ENCODE data around the gene RAB5A. TPM values are rescaled to one million over a fixed set of nuclear protein-coding genes. Genes with fewer than 3 reads are reported as not detected.
"Not testable (repeated sequence)": the region's sequence is repeated elsewhere in the genome, so short reads cannot be mapped to it uniquely, and the experiment has no call there.

Gene RAB5A
- total RNA-seq, 1 experiment from 2014 or later: 19.2 TPM

DNA sequence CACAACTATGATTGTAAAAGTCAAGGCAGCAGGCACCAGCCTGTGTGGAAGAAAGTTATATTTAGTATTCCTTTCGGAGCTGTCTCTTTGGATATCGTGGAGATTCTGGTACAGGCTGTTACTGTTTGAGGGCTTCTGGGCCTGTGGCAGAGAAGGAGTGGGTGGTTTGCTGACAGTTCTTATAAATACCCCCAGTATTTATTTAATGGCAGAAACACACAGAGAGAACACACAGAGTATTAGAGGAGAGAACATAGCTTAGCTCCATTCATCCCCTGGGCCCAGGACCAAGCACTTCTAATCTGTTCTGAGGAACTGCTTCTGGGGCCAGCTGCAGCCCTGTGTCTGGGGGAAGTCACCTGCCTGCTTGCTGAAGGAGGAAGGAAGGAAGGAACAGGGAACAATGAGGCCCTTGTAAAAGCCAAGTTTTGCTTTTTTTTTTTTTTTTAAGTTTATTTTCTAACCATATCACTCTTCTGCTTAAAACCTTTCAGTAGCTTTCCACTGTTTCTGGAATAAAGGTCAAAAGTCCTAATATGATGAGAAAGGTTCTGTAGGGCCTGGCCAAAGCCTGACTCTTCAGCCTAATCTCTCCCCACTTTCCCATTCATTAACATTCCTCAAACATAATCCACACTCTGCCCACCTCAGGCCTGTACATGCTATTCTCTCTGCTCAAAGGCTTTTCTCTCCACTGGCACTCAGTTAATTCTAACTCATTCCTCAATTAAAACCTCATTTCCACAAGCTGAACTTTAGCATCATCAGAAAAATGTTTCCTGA lies 76.9 kb downstream of the RAB5A start:
- DNase-seq (ENCODE audit: low read depth): no peak

DNA sequence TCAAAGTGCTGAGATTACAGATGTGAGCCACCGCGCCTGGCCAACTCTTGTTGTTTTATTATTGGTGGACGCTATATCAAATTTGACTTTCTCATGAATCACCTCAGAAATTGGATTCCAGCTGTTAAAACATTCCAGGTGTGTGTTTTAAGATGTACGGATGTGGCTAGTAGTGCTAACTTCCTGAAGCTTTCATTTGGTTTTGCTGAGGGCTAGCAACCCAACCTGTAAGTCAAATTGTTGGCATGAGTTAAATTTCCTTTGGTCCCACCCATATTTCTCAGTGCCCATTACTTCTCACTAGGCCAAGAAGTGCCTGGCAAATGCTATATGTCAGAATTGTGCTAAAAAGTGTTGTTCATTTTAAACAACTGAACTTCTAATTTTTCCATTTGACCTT lies 80.2 kb downstream of the RAB5A start:
- no peak for DNase-seq (ENCODE audit: low read depth)

DNA sequence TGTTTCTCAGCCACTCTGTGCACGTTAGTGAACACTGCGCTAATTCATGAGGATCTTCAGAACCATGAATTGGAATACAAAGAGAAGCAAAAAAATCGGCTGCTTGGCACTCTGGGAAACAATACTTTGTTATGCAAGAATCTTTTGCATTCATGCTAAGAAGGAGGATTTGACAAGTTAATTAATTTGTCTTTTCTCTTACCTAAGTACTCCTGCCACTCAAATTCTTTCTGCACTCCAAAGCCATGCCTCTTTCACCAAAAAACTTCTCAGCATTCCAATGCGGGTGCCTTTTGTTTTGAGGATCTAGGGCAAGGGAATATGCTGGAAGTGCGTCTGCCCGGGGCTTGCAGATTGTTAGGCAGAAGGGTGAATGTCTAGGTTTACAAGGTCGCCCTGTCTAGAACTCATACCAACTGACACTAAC lies 82.0 kb downstream of the RAB5A start:
- no peak for DNase-seq (ENCODE audit: low read depth)

DNA sequence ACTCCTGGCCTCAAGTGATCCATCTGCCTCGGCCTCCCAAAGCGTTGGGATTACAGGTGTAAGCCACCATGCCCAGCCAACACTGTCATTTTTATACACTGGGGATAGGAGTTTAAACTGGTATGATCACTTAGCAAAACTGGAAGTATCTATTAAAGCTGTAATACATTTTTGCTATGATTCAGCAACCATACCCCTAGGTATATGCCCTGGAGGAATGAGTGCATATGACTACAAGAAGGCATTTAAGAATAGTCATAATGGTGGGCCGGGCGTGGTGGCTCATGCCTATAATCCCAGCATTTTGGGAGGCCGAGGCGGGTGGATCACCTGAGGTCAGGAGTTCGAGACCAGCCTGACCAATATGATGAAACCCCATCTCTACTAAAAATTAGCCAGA lies 85.0 kb downstream of the RAB5A start:
- DNase-seq (ENCODE audit: low read depth): not testable (repeated sequence)

Other genes with a start within 250 kb of the RAB5A start
- 0.65 TPM in 1 of 2 replicates, not detected in the other for gene EFHB, start 12.9 kb upstream of the RAB5A start, total RNA-seq (2014; rRNA removed; shearing (Covaris generic))
- gene PP2D1, start 65.2 kb downstream of the RAB5A start, total RNA-seq (2014; rRNA removed; shearing (Covaris generic)): not detected in 2 replicates
- gene KAT2B, start 93.3 kb downstream of the RAB5A start, total RNA-seq (2014; rRNA removed; shearing (Covaris generic)): 1.6 and 7.5 TPM in 2 replicates
- gene SGO1, start 239.1 kb downstream of the RAB5A start, total RNA-seq (2014; rRNA removed; shearing (Covaris generic)): 13.3 and 14.6 TPM in 2 replicates